Amniotic epithelial cell (primary cell): ENCODE data around the gene AP4E1.
"Not testable (repeated sequence)": the region's sequence is repeated elsewhere in the genome, so short reads cannot be mapped to it uniquely, and the experiment has no call there.

Experiments
- DNase-seq: peaks from one replicate; pipeline ENCODE4 v3.0.0-alpha.2; 2010; ENCODE audit warnings: low read depth

The AP4E1 gene

DNA sequence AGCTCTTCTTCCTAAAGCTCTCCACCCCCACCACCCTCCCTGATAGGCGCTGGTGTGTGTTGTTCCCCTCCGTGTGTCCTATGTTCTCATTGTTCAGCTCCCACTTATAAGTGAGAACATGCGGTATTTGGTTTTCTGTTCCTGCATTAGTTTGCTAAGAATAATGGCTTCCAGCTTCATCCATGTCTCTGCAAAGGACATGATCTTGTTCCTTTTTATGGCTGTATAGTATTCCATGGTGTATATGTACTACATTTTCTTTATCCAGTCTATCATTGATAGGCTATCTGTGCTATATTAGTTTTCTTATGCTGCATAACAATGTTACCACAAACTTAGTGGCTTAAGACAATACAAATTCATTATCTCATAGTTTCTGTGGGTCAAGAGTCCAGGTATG, 42.3 kb downstream of the AP4E1 start:
- not testable (repeated sequence) for DNase-seq

DNA sequence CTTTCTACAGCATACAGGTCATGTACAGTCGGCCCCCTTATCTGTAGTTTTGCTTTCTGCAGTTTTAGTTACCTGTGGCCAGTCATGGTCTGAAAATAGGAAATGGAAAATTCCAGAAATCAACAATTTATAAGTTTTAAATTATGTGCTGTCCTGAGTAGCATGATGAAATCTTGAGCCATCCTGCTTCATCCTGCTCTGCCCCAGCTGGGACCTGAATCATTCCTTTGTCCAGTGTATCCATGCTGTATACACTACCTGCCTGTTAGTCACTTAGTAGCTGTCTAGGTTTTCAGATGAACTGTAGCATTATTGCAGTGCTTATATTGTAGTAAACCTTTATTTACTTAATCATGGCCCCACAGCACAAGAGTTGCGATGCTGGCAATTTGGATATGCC, 44.8 kb downstream of the AP4E1 start:
- DNase-seq, result no peak

DNA sequence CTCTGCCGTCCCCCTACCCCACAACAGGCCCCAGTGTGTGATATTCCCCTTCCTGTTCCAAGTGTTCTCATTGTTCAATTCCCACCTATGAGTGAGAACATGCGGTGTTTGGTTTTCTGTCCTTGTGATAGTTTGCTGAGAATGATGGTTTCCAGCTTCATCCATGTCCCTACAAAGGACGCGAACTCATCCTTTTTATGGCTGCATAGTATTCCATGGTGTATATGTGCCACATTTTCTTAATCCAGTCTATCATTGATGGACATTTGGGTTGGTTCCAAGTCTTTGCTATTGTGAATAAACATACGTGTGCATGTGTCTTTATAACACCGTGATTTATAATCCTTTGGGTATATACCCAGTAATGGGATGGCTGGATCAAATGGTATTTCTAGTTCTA, 46.4 kb downstream of the AP4E1 start:
- DNase-seq, result not testable (repeated sequence)

DNA sequence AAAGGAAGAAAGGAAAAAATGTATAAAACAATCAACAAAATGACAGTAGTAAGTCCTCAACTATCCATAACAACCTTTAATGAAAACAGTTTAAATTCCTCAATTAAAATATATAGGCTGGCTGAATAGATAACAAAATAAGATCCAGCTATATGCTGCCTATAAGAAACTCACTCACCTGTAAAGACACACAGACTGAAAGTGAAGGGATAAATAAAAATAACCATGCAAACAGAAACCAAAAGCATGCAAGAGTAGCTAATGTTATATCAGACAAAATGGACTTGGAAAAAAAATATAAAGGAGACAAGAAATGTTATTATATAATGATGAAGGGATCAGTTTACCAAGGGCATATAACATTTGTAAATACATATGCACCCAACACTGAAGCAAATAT, 51.2 kb downstream of the AP4E1 start:
- no peak for DNase-seq

DNA sequence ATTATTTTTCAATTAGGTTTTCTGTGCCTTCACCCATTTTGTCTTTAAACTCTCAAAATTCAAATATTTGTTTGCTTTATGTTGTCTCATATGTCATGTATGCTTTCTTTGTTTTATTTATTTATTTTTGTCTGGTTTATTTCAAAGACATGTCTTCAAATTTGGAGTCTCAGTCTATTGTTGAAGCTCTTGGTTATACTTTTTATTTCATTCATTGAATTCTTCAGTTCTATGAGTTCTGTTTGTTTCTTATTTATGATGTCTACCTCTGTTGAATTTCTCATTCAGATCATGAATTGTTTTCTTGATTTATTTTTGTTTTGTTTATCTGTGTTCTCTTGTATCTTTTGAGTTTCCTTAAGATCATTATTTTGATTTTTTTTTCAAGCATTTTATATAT, 55.6 kb downstream of the AP4E1 start:
- DNase-seq, result no peak

DNA sequence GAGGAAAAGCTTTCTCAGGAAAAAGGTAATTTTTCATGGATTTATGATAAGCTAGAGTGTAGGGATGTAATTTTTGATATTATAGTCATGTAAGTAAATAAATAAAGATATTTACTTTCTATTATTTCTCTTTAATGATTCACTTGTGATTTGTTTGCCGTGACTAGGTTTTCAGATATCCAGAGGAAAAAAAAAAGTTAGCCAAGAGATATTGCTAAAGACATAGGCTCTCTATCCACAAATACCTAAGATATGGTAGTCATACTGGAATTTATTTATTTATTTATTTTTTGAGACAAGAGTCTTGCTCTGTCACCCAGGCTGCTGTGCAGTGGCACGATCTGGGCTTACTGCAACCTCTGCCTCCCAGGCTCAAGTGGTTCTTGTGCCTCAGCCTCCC, 59.9 kb downstream of the AP4E1 start:
- DNase-seq, result peak; percentile 75

DNA sequence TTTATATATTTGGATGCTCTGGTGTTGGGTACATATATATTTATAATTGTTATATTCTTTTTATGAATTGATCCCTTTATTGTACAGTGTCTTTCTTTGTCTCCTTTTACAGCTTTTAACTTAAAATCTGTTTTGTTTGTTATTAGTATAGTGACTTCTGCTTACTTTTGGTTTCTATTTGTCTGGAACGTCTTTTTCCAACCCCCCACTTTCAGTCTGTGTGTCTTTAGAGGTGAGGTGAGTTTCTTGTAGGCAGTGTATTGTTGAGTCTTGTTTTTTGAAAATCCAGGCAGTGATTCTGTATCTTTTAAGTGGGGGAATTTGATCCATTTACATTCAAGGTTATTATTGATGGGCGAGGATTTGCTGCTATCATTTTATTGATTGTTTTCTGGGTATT, 62.0 kb downstream of the AP4E1 start:
- DNase-seq, result no peak

DNA sequence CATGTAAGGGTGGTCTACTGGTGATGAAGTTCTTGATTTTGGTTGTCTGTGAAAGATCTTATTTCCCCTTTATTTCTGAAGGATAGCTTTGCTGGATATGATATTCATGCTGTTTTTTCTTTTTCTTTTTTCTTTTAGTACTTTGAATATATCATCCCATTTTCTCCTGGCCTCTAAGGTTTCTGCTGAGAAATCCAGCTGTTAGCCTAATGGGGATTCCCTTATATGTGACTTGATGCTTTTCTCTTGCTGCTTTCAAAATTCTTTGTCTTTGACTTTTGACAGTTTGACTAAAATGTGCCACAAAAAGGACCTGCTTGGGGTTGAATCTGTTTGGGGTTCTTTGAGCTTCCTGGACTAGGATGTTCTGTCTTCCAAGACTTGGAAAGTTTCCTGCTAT, 62.6 kb downstream of the AP4E1 start:
- no peak for DNase-seq

DNA sequence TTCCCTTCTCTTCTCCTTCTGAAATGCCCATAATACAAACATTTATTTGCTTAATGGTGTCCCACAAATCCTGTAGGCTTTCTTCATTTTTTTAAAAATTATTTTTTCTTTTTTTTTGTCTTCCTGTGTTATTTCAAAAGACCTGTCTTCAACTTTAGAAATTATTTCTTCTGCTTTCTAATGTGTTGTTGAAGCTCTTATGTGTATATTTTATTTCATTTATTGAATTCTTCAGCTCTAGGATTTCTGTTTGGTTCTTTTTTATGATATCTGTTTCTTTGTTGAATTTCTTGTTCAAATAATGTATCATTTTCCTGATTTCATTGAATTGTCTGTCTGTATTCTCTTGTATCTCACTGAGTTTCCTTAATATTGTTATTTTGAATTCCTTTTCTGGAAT, 63.1 kb downstream of the AP4E1 start:
- DNase-seq, result no peak

DNA sequence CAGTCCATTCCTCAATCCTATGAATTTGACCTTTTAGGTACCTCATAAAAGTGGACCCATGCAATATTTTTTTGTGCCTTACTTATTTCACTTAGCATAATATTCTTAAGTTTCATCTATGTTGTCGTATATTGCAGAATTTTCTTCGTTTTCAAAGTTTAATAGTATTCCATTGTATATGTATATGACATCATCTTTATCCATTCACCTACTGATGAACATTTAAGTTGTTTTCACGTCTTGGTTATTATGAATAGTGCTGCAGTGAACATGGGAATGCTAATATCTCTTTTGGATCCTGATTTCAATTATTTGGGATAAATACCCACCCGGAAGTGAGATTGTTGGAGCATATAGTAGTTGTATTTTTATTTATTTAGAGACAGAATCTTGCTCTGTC, 65.1 kb downstream of the AP4E1 start:
- no peak for DNase-seq

DNA sequence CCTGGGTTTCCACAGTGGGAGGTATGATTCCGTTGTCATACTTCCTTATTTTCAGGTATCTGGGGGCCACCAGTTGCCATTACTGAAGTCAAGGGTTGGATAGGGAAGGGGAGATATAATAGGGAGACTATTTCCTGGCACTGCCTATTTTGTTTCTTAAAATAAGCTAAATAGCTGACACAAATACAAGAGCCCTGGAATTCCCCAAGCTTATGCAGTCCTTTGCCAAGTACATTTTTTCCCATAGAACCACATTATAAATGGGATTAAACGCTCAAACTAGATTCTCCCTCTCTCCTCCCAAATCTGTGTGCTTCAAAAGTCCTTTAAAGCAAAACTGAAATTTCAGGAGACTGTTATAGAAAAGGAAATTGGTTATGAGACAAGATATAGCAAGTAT, 68.7 kb downstream of the AP4E1 start:
- no peak for DNase-seq

DNA sequence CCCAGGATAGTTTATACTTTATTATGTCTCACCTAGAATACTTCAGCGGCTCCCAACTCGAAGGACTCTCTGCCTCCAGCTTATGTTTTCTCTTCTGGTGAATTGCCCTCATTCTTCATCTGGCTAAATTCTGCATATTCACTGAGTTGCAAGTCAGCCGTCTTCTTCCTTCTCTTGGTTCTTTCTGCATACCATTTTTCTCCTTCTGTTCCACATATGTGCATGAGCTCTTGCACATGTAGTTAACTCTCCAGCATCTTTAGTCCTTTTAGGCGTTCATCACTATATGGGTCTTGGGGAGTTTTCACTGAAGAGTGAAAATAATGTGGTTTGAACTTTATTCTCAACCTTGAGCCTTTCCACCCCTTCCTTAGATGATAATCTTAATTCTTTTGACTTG, 70.1 kb downstream of the AP4E1 start:
- DNase-seq, result no peak

DNA sequence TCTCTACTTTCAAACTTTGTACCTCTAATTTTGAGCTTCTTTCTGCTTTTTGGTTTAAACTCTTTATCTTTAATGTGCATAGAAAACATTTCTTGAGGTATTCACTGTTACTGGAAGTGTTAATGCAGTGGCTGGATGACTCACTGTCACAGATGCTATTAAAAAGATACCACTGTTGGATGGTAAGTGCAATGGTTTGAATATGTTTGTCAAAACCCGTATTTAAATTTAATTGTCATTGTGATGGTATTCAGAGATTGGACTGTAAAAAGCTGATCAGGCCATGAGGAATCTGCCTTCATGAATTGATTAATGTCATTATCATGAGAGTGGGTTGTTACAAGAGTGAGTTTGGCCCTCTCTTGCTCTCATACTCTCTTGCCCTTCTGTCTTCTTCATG, 70.6 kb downstream of the AP4E1 start:
- DNase-seq, result peak; percentile 19

DNA sequence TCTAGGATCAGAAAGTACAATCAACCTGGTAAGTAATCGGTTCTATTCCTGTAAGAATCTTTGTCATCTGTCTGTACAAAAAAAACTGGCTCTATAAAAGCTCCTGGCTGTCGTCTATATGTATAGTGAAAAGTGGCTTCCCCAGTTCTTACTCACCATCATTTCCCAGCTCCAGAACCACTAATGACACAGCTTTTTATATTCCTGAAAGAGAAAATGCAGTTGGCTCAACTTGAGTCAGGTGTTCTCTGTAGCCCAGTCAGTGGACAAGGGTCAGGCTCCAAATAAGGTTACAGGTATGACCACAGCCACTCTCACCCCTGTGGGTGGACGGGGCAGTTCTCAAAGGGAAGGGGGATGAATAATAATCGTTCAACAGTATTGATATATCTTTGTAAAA, 85.1 kb downstream of the AP4E1 start:
- DNase-seq, result no peak

DNA sequence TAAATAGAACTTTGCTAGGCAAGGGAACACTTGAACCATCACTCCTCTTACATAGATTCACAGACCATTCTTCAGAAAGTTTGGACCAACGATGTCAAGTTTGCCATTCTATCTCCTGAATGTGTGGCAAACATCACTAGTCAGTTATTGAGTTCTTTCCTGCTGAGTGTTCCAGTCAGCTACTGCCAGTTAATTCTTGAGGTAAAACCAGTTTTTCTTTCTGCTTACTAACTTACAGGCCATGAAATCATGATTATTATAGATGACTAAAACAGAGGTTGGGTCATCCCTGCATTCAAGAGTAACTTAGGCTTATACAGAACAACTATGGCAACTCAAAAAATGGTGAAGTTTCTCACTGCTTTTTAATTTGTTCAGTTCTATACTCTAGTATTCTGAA, 88.2 kb downstream of the AP4E1 start:
- peak; percentile 69 for DNase-seq

DNA sequence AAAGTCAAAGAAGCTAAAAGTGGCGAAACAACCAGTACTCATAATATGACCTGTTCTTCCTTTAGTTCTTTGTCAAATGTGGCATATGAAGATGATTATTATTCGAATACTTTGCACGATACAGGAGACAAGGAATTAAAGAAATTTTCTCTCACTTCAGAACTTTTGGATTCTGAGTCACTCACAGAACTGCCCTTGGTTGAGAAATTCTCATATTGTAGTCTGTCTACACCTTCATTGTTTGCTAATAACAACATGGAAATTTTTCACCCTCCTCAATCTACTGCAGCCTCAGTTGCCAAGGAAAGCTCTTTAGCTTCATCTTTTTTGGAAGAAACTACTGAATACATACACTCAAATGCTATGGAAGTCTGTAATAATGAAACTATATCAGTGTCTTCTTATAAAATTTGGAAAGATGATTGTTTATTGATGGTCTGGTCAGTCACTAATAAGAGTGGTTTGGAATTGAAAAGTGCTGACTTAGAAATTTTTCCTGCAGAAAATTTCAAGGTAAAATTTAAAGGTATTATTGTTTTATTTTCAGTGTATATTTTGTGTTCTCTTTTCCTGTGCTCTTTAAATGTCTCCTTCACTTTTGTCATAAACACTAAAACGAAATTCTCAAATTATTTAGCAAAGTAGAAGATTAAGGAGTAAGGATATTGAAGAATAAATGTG, 89.0 kb downstream of the AP4E1 start:
- no peak for DNase-seq

DNA sequence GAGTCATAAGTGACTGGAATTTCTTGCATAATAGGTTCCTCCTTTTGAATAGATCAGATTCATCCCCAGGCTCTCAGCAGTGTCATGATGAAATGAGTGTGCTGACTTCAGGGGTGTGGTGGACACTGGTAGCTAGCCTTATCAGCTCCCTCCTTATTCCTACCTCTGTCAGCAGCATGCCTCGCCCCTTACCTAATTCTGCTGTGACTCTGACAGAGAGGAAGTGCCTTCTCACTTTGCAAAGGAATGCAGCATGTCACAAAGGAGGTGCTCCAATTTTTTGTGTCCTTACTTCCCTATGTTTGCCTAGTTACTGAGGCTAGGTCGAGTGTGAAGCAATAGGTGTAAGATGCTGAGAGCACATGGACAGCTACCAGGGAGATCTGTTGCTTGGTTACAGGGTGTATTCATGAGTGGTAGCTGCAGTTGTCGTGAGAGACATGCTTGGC, 95.6 kb downstream of the AP4E1 start:
- peak; percentile 85 for DNase-seq

DNA sequence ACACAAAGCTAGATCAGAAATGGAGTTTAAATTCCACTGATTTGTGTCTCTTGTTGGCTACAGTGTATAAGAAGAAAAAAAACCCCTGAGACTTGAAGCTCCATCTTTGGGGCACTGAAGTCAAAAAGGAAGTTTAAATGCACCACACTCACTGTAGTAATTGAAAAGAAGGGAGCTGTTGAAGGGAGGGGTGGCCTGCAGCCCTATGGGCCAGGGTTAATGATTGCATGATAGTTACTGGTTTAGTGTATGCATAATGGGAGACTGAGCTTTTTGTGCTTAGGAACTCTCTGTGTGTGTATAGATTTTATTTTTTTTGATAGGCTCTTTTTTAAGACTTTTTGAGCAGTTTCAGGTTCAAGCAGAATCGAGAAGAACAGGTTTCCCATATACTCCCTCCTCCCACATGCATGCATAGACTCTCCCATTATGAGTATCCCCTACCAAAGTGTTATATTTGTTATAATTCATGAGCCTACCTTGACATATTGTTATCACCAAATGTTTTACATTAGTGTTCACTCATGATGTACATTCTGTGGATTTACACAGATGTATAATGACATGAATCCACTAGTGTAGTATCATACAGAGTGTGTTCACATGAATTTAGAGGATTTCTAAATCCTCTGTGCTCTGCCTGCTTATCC, 98.0 kb downstream of the AP4E1 start:
- DNase-seq, result no peak

DNA sequence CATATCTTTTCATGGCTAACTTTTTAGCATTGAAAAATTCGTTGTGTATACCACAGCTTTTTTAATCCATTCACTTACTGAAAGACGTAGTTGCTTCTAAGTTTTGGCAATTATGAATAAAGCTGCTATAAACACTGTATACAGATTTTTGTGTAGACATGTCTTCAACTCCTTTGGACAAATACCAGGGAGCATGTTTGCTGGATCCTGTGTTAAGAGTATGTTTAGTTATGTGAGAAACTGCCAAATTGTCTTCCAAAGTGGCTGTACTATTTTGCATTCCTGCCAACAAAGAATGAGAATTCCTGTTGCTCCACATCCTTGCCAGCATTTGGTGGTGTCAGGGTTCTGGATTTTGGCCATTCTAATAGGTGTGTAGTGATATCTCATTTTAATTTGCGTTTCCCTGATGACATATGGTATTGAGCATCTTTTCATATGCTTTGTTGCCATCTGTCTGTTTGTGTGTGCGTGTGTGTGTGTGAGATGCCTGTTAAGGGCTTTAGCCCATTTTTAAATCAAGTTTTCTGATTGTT, 98.7 kb downstream of the AP4E1 start:
- no peak for DNase-seq

DNA sequence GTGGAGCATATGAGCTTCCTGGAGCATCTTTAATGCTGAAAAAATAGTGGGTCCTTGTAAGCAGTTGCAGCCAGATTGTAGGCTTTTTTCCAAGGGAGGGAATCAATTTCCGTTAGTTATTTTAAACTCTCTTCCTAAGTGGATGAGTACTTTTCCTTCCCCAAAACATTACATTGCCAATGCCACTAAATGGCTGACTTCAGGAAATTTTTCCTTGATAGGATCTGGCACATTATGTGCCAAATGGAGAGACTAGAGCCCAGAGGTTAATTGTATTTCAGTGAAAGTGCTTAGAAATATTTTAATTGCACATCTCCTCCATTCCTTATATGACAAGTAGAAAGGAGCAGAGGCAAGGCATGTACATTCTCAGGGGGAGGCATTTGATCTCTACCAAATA, 102.7 kb downstream of the AP4E1 start:
- no peak for DNase-seq

DNA sequence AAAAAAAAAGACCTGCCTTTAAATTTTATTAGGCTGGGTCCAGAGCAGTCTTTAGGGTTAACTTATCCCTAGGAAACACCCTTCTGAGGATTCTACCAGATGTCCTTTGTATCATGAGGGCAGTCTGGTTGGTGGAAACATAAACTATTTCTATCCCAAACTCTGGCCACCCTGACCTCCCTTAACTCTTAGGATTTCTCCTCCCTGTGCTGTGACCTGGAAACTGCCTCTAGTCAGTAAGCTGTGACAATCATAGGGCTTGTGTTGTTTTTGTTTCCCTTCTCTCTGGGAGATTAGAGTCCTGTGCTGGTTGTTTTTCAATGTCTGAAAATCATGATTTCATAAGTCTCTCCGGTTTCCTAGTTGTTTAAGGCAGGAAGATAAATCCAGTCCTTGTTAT, 108.1 kb downstream of the AP4E1 start:
- DNase-seq, result no peak

DNA sequence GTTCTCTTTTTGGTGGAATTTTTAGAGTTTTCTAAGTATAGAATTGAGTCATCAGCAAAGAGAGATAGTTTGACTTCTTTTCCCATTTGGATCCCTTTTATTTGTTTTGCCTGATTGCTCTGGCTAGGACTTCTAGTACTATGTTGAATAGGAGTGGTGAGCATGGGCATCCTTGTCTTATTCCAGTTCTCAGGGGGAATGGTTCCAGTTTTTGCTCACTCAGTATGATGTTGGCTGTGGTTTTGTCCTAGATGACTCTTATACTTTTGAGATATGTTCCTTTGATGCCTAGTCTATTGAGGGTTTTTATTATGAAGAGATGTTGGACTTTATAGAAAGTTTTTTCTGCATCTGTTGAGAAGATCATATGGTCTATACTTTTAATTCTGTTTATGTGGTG, 113.7 kb downstream of the AP4E1 start:
- no peak for DNase-seq

DNA sequence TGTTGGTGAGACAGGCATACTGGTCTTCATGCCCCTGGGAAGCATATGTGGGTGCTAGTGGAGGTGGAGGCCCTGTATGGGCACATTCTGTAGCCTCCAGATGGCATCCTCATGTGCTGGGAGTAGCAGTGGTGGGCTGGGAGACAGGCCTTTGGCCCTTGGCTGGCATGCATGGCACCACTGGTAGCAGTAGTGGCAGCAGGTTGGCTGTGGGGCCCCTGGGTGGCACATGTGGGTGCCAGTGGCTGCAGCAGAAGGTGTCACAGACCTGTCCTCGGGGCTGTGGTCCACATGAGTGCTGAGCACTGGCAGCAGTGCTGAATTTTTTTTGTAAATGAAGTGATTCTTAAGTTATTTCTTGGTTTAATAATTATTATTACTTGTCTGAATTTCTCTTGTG, 115.0 kb downstream of the AP4E1 start:
- no peak for DNase-seq
